ENCODE results near the gene TNIK.

The TNIK gene

GRCh38 chr3:171126478-171127209 is 333.6 kb downstream of the TNIK start:
- Histone ChIP-seq H3K9ac (no peak overlapping the region), H3K36me3 (ENCODE audit: insufficient read depth) (no peaks in the 10 kb centered on the region)

DNA sequence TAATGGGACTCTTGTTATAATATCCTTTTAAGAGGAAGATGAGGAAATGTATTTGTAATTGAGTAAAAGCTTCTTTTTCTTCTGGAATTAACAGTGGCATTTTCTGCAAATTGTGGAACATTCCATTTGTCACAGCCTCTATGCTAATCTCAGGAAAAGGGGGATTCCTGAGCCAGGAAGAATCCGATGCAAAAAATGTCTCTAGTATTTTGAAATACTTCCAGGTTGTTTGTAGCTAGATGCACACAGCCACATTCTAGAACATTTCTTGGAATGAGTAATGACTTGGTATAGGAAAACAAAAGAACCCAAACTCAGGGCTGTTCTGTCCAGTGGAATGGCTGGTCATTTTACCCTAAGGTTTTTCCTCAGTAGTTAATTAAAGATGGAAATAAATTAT is 335.2 kb downstream of the TNIK start:
- H3K4me2 ChIP-seq, result no peak overlapping the region
- no peak overlapping the region for H3K4me3 ChIP-seq (IDR thresholded peaks at IDR 0.05; ENCODE audit: insufficient read depth, low read depth, low read length)
- H3K27ac ChIP-seq, result no peak overlapping the region
- H3K9ac ChIP-seq, result no peak overlapping the region
- TF ChIP-seq, protein P1, sequence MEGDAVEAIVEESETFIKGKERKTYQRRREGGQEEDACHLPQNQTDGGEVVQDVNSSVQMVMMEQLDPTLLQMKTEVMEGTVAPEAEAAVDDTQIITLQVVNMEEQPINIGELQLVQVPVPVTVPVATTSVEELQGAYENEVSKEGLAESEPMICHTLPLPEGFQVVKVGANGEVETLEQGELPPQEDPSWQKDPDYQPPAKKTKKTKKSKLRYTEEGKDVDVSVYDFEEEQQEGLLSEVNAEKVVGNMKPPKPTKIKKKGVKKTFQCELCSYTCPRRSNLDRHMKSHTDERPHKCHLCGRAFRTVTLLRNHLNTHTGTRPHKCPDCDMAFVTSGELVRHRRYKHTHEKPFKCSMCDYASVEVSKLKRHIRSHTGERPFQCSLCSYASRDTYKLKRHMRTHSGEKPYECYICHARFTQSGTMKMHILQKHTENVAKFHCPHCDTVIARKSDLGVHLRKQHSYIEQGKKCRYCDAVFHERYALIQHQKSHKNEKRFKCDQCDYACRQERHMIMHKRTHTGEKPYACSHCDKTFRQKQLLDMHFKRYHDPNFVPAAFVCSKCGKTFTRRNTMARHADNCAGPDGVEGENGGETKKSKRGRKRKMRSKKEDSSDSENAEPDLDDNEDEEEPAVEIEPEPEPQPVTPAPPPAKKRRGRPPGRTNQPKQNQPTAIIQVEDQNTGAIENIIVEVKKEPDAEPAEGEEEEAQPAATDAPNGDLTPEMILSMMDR (conservative IDR thresholded peaks at IDR 0.05; ENCODE audit: low read depth, low read length), result no peak
- H2AFZ ChIP-seq (ENCODE audit: low read depth), result no peak overlapping the region
- H3K27me3 ChIP-seq (ENCODE audit: insufficient read depth, low read depth), result no peaks in the 10 kb centered on the region
- no peaks in the 10 kb centered on the region for H3K4me1 ChIP-seq (ENCODE audit: low read depth, poor library complexity, severe bottlenecking)
- H3K79me2 ChIP-seq (ENCODE audit: insufficient read depth, low read depth), result no peaks in the 10 kb centered on the region
- no peaks in the 10 kb centered on the region for H3K36me3 ChIP-seq (ENCODE audit: insufficient read depth)
- no peaks in the 10 kb centered on the region for H4K20me1 ChIP-seq (ENCODE audit: insufficient read depth)

More at GRCh38 chr3:171126478-171127209, 333.6 kb downstream of the TNIK start:
- H2AFZ ChIP-seq (ENCODE audit: low read depth), result no peak overlapping the region
- TF ChIP-seq, protein P1 (conservative IDR thresholded peaks at IDR 0.05; ENCODE audit: low read depth, low read length), result no peak
- H3K4me1 ChIP-seq (ENCODE audit: low read depth, poor library complexity, severe bottlenecking), result no peaks in the 10 kb centered on the region
- no peaks in the 10 kb centered on the region for H3K79me2 ChIP-seq (ENCODE audit: insufficient read depth, low read depth)
- no peak overlapping the region for H3K27ac ChIP-seq
- no peak overlapping the region for H3K4me3 ChIP-seq (IDR thresholded peaks at IDR 0.05; ENCODE audit: insufficient read depth, low read depth, low read length)
- H4K20me1 ChIP-seq (ENCODE audit: insufficient read depth), result no peaks in the 10 kb centered on the region
- no peak overlapping the region for H3K4me2 ChIP-seq
- H3K27me3 ChIP-seq (ENCODE audit: insufficient read depth, low read depth), result no peaks in the 10 kb centered on the region

GRCh38 chr3:171123915-171124314 is 336.3 kb downstream of the TNIK start:
- Histone ChIP-seq H3K4me3 (IDR thresholded peaks at IDR 0.05; ENCODE audit: insufficient read depth, low read depth, low read length) (no peak overlapping the region), H3K79me2 (ENCODE audit: insufficient read depth, low read depth) (no peaks in the 10 kb centered on the region), H3K9ac (no peak overlapping the region), H2AFZ (ENCODE audit: low read depth) (no peak overlapping the region), H3K27ac (no peak overlapping the region), H3K4me1 (ENCODE audit: low read depth, poor library complexity, severe bottlenecking) (no peaks in the 10 kb centered on the region), H3K36me3 (ENCODE audit: insufficient read depth) (no peaks in the 10 kb centered on the region), H4K20me1 (ENCODE audit: insufficient read depth) (no peaks in the 10 kb centered on the region), H3K27me3 (ENCODE audit: insufficient read depth, low read depth) (no peaks in the 10 kb centered on the region), H3K4me2 (no peak overlapping the region)
- TF ChIP-seq, protein P1 (conservative IDR thresholded peaks at IDR 0.05; ENCODE audit: low read depth, low read length), result no peak

- Histone ChIP-seq H2AFZ (ENCODE audit: low read depth) (no peak overlapping the region), H3K36me3 (ENCODE audit: insufficient read depth) (no peaks in the 10 kb centered on the region), H3K4me3 (IDR thresholded peaks at IDR 0.05; ENCODE audit: insufficient read depth, low read depth, low read length) (no peak overlapping the region), H3K9ac (no peak overlapping the region), H3K79me2 (ENCODE audit: insufficient read depth, low read depth) (no peaks in the 10 kb centered on the region), H3K4me2 (no peak overlapping the region), H3K27me3 (ENCODE audit: insufficient read depth, low read depth) (no peaks in the 10 kb centered on the region), H3K27ac (no peak overlapping the region), H3K4me1 (ENCODE audit: low read depth, poor library complexity, severe bottlenecking) (no peaks in the 10 kb centered on the region), H4K20me1 (ENCODE audit: insufficient read depth) (no peaks in the 10 kb centered on the region)
- TF ChIP-seq, protein P1 (conservative IDR thresholded peaks at IDR 0.05; ENCODE audit: low read depth, low read length), result no peak
Measured at GRCh38 chr3:171122861-171123260, 337.3 kb downstream of the TNIK start.
